MCF 10A (cell line): Measurements from ENCODE around the gene EIF2B2. TPM values are rescaled to one million over a fixed set of nuclear protein-coding genes. Genes with fewer than 3 reads are reported as not detected.

Experiments
- BruUV-seq: library from RNA; stranded (reverse); fragments of 400-500 nt; replicated peaks from 2 replicates; lab custom pipeline; 2021; lab: Mats Ljungman, UMichigan
- CTCF ChIA-PET: fragments of 300-600 bp; sonication (Branson Sonifier 250); formaldehyde crosslinking; extraction: SDS; loops from one replicate; lab custom pipeline; 2021; ENCODE audit warnings: antibody characterized with exemption, inconsistent platforms; lab: Yijun Ruan, JAX
- POLR2A ChIA-PET: fragments of 300-600, 350-650 bp; sonication (Branson Sonifier 250); formaldehyde crosslinking; extraction: SDS; loops from one replicate; lab custom pipeline; 2020; ENCODE audit warnings: antibody characterized with exemption, inconsistent platforms; lab: Yijun Ruan, JAX
- DNase-seq: peaks from one replicate; pipeline ENCODE4 v3.0.0-alpha.2; 2018; ENCODE audit not compliant: unreplicated experiment
- H3K27ac Mint-ChIP-seq: one replicate; pipeline ENCODE4 v1.8.0; 2022; ENCODE audit warnings: mild to moderate bottlenecking, low read depth, mixed read lengths; ENCODE audit not compliant: unreplicated experiment
- H3K27me3 Mint-ChIP-seq: one replicate; pipeline ENCODE4 v1.8.0; 2022; ENCODE audit warnings: mixed read lengths; ENCODE audit not compliant: insufficient read depth, unreplicated experiment
- H3K36me3 Mint-ChIP-seq: one replicate; pipeline ENCODE4 v1.8.0; 2022; ENCODE audit warnings: mild to moderate bottlenecking, moderate library complexity, mixed read lengths; ENCODE audit not compliant: insufficient read depth, unreplicated experiment
- H3K4me1 Mint-ChIP-seq: one replicate; pipeline ENCODE4 v1.8.0; 2022; ENCODE audit warnings: mixed read lengths; ENCODE audit not compliant: insufficient read depth, unreplicated experiment
- H3K4me3 Mint-ChIP-seq: one replicate; pipeline ENCODE4 v1.8.0; 2022; ENCODE audit warnings: mild to moderate bottlenecking, moderate library complexity, mixed read lengths; ENCODE audit not compliant: unreplicated experiment
- H3K9me3 Mint-ChIP-seq: one replicate; pipeline ENCODE4 v1.8.0; 2022; ENCODE audit warnings: mixed read lengths; ENCODE audit not compliant: unreplicated experiment
- intact Hi-C: fragments of 100-400 bp; cut with micrococcal nuclease; formaldehyde crosslinking; loops from 2 replicates; pipeline ENCODE4 v1.14.1; 2022
- total RNA-seq: library from RNA; stranded (reverse); gene quantifications from 2 replicates; pipeline ENCODE4 v1.2.3, GENCODE V29; 2022
- TF ChIP-seq, protein P1 (sequence below): fragments of 200-600 bp; IDR thresholded peaks from one replicate; pipeline ENCODE4 v1.8.0; 2022; ENCODE audit warnings: antibody characterized with exemption, mild to moderate bottlenecking; ENCODE audit not compliant: unreplicated experiment

Gene EIF2B2
- total RNA-seq, 1 experiment from 2014 or later, result 53.8 TPM

DNA sequence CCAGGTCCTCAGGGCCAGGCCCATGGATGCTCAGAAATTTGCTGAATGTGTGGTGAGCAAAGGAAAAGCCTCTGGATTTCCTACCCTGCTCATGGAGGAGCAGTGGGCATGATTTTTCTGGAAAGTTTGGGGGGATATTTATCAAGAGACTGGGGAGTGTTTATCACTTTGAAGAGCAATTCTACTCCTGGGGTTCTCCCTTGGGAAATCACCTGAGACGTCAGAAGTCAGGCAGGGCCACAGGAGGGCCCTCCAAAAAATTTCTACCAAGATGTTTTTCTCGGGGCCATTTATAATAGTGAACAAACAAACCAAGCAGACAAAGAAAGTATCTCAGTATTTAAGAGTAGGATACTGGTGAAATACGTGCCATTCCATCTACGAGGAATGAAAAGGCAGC is 20.1 kb upstream of the EIF2B2 start:
- H3K9me3 Mint-ChIP-seq, result no peaks in the 10 kb centered on the region
- intact Hi-C loops, result no loop called here
- H3K36me3 Mint-ChIP-seq, result peaks cover 4% of the 10 kb centered on the region
- H3K27me3 Mint-ChIP-seq, result no peaks in the 10 kb centered on the region
- CTCF ChIA-PET, result interaction anchor here (0.7 kb wide), 1 partner anchor 16 kb away, joined by 5 read pairs; no protein-coding TSS in a partner anchor
- peaks cover 7% of the 10 kb centered on the region for H3K4me1 Mint-ChIP-seq
- no peak overlapping the region for H3K27ac Mint-ChIP-seq
- TF ChIP-seq, protein P1, sequence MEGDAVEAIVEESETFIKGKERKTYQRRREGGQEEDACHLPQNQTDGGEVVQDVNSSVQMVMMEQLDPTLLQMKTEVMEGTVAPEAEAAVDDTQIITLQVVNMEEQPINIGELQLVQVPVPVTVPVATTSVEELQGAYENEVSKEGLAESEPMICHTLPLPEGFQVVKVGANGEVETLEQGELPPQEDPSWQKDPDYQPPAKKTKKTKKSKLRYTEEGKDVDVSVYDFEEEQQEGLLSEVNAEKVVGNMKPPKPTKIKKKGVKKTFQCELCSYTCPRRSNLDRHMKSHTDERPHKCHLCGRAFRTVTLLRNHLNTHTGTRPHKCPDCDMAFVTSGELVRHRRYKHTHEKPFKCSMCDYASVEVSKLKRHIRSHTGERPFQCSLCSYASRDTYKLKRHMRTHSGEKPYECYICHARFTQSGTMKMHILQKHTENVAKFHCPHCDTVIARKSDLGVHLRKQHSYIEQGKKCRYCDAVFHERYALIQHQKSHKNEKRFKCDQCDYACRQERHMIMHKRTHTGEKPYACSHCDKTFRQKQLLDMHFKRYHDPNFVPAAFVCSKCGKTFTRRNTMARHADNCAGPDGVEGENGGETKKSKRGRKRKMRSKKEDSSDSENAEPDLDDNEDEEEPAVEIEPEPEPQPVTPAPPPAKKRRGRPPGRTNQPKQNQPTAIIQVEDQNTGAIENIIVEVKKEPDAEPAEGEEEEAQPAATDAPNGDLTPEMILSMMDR, result no peak
- H3K4me3 Mint-ChIP-seq, result no peak overlapping the region
- no TSS peak for BruUV-seq
- no peak for DNase-seq
- POLR2A ChIA-PET, result interaction anchor here (0.6 kb wide), 1 partner anchor 29 kb away, joined by 3 read pairs; no protein-coding TSS in a partner anchor

DNA sequence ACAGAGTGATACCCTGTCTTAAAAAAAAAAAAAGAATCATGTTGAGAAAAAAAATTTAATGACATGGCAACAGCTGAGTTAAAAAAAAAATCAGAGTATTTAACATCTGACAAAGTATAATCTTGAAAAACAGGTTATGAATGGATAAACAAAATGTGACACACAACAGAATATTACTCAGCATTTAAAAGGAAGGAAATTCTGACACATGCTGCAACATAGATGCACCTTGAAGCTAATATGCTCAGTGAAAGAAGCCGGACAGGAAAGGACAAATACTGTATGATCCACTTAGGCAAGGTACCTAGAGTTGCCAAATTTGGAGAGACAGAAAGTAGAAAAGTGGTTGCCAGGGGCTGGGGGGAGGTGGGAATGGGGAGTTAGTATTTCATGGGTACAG is 19.4 kb upstream of the EIF2B2 start:
- BruUV-seq, result no TSS peak
- POLR2A ChIA-PET, result interaction anchor here (1.2 kb wide), 1 partner anchor 19 kb away, joined by 5 read pairs; no protein-coding TSS in a partner anchor
- no peaks in the 10 kb centered on the region for H3K9me3 Mint-ChIP-seq
- TF ChIP-seq, protein P1, result no peak
- no peak for DNase-seq
- CTCF ChIA-PET, result no interaction called here
- H3K27me3 Mint-ChIP-seq, result no peaks in the 10 kb centered on the region
- no peak overlapping the region for H3K4me3 Mint-ChIP-seq
- peaks cover 4% of the 10 kb centered on the region for H3K36me3 Mint-ChIP-seq
- H3K4me1 Mint-ChIP-seq, result peaks cover 14% of the 10 kb centered on the region
- intact Hi-C loops, result no loop called here
- H3K27ac Mint-ChIP-seq, result no peak overlapping the region

DNA sequence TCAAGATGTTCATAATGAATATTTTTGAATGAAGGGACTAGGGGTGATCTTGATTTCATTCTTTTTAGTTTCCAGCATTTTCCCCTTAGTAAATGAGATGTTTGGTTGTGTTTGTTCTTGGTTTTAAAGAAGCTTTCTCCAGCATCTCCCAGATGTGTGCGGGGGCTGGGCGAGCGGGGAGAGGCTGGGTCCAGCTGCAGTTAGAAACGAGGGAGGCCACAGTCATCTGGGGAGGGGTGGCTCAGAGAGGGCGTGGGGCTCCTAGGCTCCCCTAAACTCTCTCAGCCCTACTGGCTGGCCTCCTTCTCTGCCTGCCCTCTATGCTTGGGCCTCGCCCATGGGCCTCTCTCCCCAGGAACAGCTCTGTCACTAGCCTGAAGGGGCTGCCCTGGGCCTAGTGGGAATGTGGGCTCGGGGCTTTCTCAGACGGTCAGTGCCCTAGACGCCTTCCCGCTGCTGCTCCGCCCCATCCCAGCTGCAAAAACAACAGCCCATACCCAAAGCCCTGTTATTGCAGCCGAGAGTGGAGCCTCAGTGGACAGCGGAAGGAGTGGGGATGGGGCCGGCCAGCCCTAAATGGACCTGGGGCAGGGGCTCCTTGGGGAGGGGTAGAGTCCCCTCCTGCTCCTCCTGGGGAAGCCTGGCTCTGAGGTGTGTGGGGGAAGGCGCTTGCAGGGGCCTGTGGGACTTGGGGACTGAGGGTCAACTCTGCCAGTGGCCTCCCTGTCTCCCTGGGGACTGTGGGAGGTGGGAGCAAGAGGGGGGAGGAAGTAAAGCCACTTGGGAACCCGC is 18.3 kb upstream of the EIF2B2 start:
- ChIA-PET POLR2A (interaction anchor here (1.2 kb wide), 1 partner anchor 17 kb away, joined by 5 read pairs; no protein-coding TSS in a partner anchor), CTCF (interaction anchor here (0.5 to 1.0 kb wide), 3 partner anchors 20 to 511 kb away, joined by 3 to 4 read pairs (median 3); no protein-coding TSS in a partner anchor)
- intact Hi-C loops, result no loop called here
- no peak overlapping the region for H3K4me3 Mint-ChIP-seq
- H3K36me3 Mint-ChIP-seq, result no peaks in the 10 kb centered on the region
- H3K9me3 Mint-ChIP-seq, result no peaks in the 10 kb centered on the region
- H3K27me3 Mint-ChIP-seq, result no peaks in the 10 kb centered on the region
- no peak overlapping the region for H3K27ac Mint-ChIP-seq
- BruUV-seq, result no TSS peak
- peaks cover 9% of the 10 kb centered on the region for H3K4me1 Mint-ChIP-seq
- no peak for DNase-seq
- TF ChIP-seq, protein P1, result no peak

DNA sequence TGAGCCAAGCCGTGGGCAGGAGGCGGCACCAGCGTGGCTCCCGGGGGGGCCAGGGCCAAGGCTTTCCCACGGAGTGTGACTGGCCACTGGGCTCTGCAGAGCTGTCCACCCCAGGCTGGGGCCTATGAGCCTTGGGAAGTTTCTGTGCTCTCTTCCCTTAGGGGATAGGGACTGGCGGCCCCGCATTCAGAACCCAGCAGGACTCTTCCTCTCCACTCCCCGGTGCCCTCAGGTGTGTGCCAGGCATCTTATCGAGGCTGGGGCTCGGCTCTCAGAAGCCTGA is 17.8 kb upstream of the EIF2B2 start:
- DNase-seq, result no peak
- TF ChIP-seq, protein P1, result no peak
- Mint-ChIP-seq H3K36me3 (no peaks in the 10 kb centered on the region), H3K4me3 (no peak overlapping the region), H3K9me3 (no peaks in the 10 kb centered on the region), H3K4me1 (peaks cover 9% of the 10 kb centered on the region), H3K27me3 (no peaks in the 10 kb centered on the region), H3K27ac (no peak overlapping the region)
- no TSS peak for BruUV-seq
- ChIA-PET POLR2A (no interaction called here), CTCF (interaction anchor here (1.0 kb wide), 1 partner anchor 49 kb away, joined by 4 read pairs; no protein-coding TSS in a partner anchor)
- intact Hi-C loops, result no loop called here
